Measurements from ENCODE around the gene TTPAL. TPM values are rescaled to one million over a fixed set of nuclear protein-coding genes. Genes with fewer than 3 reads are reported as not detected.

TTPAL gene
- total and polyA plus RNA-seq, 10 of the 15 experiments (the other 5 are each of a cell fraction or from before 2014, with no cell fraction given): 4.0 to 24.0 (median 9.3) TPM

- no peak for TF ChIP-seq EGR1 (IDR thresholded peaks at IDR 0.05; ENCODE audit: borderline replicate concordance in 1 of 2, low read depth in 2 of 2, low read length in 2 of 2)
- TF ChIP-seq RELA (IDR thresholded peaks at IDR 0.05; ENCODE audit: borderline replicate concordance, partially characterized antibody): no peak
- no peak for TF ChIP-seq HDGF (IDR thresholded peaks at IDR 0.05)
- TF ChIP-seq MEF2B (IDR thresholded peaks at IDR 0.05; ENCODE audit: partially characterized antibody, poor library complexity, severe bottlenecking): no peak
- TF ChIP-seq BMI1 (IDR thresholded peaks at IDR 0.05; ENCODE audit: borderline replicate concordance): no peak
- no peak for TF ChIP-seq RCOR1 (conservative IDR thresholded peaks at IDR 0.05; ENCODE audit: low read depth, low read length)
- no peak for TF ChIP-seq MYB (IDR thresholded peaks at IDR 0.05; ENCODE audit: borderline replicate concordance, low read depth, low read length)
- no peak for TF ChIP-seq ESRRA (IDR thresholded peaks at IDR 0.05; ENCODE audit: low read length)
- no peak for TF ChIP-seq SREBF1 (IDR thresholded peaks at IDR 0.05; ENCODE audit: low read length)
- no peak for TF ChIP-seq ZBED1 (IDR thresholded peaks at IDR 0.05; ENCODE audit: borderline replicate concordance)
- intact Hi-C loops (cut with micrococcal nuclease; ENCODE audit: unreplicated experiment) (no loop called here), in situ Hi-C loops (cut with MboI) (no loop called here)
- FAIRE-seq (no peak), DNase-seq (ENCODE audit: low read depth, low spot score) (no peak), ATAC-seq (no peak)
- ChIA-PET CTCF (no interaction called here), SMC1A (ENCODE audit: uncharacterized antibody, unreplicated experiment) (interaction anchor here (0.9 kb wide), 1 partner anchor 9 kb away, joined by 3 read pairs; no protein-coding TSS in a partner anchor), POLR2A (no interaction called here), RAD21 (ENCODE audit: unreplicated experiment) (no interaction called here)
- 66% methylated on average over 2 of the region's 2 CpGs for WGBS (ENCODE audit: insufficient coverage, insufficient replicate concordance, low lambda C conversion rate, missing lambda C conversion rate)
- H3K36me3 ChIP-seq (ENCODE audit: control insufficient read depth in 2 of 2, insufficient read depth in 2 of 2, low read length in 1 of 2): peaks cover 2 to 25% of the 10 kb centered on the region in 2 experiments; a peak in 3 of 4 replicates
- no peaks in the 10 kb centered on the region for H3K9me3 ChIP-seq (replicated peaks; ENCODE audit: control insufficient read depth, insufficient read depth, low read length)
- H3K27me3 ChIP-seq (replicated peaks in 1 of 2; ENCODE audit: control insufficient read depth in 2 of 2, insufficient read depth in 2 of 2, low read length in 1 of 2): no peaks in the 10 kb centered on the region
- no peak overlapping the region for H3K4me2 ChIP-seq (ENCODE audit: control insufficient read depth, insufficient read depth)
- no peak overlapping the region for H3K27ac ChIP-seq (ENCODE audit: control insufficient read depth, insufficient read depth)
- no TSS peak for BruUV-seq (replicated peaks)
- no peak overlapping the region for H3K4me3 ChIP-seq
- peaks cover 16% of the 10 kb centered on the region; the same call in 1 of the 2 replicates for H3K4me1 ChIP-seq (ENCODE audit: control insufficient read depth, insufficient read depth, low read length)
- H3K79me2 ChIP-seq (ENCODE audit: control insufficient read depth, insufficient read depth, low read length): no peaks in the 10 kb centered on the region
- no peak overlapping the region for H2AFZ ChIP-seq (ENCODE audit: control insufficient read depth, low read depth, low read length)
- no peak overlapping the region for H3K9ac ChIP-seq (ENCODE audit: control insufficient read depth, insufficient read depth, low read length)
- H4K20me1 ChIP-seq (ENCODE audit: control insufficient read depth, insufficient read depth): no peaks in the 10 kb centered on the region
Measured at GRCh38 chr20:44485830-44486198, 10.1 kb downstream of the TTPAL start.

All from GM12878 (cell line).